OCI-M2 (cell line): ENCODE data around the gene FARP1.

ENCODE experiments used
- DNase-seq: peaks from one replicate; lab custom pipeline; 2025; ENCODE audit not compliant: unreplicated experiment; lab: John Stamatoyannopoulos, UW

FARP1 gene

DNA sequence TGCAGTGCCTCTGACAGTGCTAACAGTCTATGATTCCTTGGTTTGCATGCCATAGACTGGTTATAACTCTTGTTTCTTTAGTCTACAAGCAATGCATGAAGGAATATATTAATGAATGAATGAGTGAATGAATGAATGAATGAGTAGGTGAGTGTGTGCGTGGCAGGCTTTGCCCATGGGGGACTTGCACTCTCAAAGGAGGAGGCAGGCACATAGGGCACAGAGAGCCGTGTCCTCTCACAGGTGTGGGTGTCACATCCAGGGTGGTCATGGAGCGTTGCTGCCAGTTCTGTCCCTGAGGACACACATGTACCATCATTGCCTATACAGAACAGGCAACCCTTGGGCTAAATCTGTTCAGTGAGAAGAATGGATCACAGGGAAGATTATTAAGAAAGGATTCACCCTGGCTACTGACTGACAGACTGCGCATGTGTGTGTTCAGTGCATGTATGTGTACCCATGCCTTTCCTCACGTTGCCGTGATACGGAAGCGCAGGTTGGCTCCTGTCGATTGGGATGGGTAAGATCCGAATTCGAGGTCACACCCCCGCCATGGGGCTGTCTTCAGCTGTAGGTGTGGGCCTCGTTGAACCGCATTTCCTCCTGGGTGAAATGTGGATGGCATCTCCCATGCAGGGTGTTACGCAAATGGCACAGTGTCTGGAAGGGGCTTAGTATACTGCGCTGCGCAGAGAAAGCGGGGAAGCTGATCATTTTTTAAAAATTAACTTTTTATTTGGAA lies 272.6 kb downstream of the FARP1 start:
- DNase-seq = no peak

DNA sequence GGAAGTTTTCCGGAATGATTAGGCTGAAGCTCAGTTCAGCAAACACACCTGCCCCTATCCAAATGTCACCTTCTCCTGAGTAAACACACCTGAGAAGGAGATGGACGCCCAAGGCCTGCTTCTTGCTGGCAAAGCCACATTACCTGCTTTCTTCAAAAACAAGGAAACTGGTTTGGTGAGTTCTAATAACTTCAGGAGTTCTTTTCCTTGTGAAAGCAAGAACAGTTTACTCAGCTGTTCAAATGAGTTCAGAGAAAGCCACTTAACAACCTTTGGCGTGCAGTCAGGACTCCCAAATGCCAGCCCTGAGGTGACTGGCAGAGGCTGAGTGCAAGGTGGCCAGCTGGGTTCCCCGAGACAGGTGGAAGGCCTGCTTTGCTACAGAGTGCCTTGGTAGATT lies 273.5 kb downstream of the FARP1 start:
- DNase-seq = no peak

DNA sequence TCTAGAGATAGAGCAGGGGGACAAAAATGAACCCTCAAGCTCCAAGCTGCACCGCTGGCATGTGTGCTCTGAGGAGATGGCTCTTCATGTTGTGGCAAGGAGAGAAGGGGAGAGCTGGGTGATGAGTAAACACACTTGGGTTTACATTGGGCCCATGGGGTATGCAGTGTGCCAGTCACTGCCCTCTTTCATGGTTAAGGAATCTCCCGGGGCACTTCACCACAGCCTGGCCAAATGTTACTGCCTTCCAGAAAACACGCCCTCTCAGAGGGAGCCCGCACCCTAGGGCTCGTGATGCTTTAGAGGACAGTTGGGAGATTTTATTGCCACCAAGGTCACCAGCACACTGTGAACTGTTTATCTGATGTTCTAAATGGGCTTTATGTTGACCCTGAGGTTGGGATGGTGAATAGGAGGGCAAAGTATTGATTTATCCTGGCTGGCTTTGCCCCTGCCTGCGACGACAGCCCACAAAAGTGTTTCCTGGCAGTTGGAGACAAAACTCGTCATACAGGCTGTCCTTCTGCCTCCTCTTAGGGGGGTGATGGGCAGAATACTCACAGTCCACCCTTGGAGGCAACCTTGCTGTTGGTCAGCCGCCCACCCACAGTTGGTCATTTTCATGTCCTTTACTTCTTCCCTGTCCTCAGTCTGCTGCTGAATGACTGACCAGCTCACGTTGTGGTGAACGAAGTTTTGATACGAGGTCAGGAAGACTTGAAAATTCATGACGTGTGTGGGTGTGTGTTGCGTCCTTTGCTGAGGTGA lies 277.1 kb downstream of the FARP1 start:
- no peak for DNase-seq

DNA sequence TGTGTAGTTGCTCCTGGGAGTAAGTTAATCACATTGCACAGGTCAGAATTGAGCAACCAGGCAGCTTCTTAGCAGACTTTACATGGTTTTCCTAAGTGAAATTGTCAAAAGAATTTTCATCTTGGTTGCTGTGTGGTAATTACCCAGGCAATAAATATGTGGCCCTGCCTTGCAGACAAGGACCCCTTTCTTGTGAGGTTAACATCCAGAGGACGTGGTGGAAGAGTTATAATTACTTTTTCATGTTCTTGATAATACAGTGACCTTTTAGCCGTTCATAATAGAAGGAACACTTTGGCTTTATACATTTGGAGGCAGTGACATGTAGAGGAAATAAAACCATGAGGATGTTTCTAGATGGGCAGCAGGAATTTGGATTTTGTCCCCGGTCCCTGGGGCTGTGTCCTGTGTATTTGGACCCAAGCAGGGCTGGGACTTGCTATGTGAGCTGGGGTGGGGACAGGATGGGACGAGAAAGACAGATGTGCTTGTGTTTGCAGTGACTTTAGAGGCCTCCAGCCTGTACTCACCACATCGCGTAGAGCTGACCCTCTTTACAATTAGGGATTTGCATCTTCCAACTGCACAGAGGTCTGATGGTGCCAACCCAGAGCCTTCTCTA lies 277.8 kb downstream of the FARP1 start:
- no peak for DNase-seq

DNA sequence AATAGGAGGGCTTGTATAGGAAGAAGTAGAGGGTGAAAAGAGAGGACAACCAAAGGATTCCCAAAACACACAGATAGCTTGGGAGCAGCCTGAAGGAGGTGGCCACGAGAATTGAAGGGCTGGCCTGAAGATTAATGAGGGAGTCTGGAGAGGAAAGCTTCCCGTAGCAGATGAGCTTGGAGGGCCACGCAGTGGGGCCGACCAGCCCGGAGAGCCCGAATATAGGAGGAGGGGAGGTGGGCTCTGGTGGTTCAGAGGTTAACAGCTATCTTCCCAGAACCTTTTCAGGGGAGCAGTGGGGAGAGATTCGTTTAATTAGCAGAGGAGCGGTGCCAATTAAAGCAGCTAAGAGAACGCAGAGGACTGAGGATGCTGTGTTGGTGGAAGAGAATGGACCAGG lies 279.2 kb downstream of the FARP1 start:
- DNase-seq = no peak

DNA sequence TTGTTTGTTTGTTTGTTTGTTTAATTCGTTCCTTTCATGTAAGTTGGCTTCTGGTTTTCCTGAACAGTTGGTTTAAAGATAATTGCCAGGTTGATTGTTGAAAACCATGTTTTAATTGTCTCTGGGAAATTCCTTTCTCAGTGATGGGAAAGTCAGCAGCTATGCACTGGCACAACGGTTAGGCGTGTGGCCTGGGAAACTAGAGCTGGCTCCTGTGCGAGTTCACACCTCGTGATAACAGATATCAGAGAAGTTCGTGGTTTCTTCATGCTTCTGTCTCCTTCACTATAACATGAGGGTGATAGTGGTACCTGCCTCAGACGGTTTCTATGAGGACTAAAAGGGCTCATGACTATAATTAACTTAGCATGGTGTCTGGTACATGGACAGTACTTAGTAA lies 280.5 kb downstream of the FARP1 start:
- DNase-seq = no peak

DNA sequence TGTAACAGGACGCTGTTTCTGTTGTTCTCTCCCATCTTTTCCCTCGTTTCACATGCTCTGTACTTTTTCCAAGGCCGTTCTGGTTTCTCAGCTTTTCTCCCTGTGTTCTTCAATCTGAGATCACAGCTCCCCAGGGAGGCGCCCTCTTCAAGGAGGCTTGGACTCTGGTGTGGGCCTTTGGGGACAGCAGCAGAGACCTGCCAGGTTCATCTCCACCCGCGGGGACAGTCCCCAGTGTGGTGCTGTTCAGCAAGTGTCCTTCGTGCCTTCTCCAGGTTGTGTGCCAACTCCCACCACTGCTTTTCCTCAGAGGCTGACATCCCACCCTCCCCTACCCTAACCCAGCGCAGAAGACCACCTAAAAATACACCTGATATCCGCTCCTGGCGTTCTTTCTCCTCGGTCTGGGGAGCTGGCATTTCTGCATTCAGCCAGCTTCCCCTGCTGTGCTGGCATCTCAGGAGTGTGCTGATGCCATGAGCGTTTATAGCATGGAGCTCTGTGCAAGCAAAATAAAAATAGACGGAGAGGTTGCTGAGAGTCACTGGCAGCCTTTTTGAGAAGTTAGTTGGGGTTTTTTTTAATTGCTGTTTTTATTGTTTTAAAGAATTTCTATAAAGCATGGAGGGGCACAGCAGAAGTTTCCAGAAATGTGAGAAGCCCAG lies 284.6 kb downstream of the FARP1 start:
- no peak for DNase-seq

DNA sequence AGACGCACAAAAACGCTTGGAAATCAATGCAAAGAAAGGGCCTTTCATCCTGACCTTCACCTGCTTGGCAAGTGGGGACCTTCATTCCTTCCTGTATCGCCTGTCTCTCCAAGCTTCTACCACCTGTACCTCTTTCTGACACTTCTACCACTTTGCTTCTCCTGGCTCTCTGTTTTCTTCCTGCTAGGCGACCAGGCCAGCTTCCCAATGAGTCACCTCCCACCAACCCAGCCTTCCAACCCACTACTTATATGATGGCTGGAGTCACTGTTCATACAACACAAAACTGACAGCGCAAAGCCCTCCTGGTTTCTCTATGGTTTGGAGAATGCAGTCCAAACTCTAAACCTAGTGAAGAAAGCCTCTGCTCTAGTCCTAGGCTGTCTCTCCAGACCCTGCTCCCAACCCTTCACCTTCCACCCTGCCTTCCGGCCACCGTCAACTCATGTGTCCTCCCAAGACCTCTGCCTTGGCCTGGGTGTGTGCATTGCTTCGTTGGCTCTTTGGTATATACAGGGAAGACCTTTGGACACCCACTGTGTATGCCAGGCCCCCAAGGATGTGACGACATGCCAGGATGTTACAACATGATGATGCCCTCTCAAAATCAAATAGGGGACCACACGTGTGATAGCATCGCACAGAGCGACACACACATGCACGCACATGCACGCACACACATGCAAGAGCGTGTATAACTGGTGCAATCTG lies 285.5 kb downstream of the FARP1 start:
- DNase-seq = no peak

DNA sequence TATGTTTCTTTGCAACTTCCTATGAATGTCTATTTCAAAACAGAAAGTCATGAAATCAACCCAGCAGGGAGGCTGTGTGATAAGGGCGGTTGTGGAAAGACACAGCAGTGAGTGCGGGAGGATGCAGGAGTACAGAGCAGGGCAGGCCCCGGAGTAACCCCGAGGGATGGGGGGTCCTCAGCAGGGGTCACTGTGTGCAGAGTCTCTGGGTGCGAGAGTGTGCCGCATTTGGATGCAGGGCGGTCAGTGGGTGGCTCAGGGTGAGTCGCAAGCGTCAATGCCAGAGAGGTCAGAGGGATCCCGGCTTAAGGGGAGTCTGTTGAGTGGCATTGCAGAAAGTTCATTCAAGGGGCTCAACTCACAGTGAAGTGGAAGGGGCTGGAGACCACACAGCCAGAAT lies 286.2 kb downstream of the FARP1 start:
- no peak for DNase-seq

DNA sequence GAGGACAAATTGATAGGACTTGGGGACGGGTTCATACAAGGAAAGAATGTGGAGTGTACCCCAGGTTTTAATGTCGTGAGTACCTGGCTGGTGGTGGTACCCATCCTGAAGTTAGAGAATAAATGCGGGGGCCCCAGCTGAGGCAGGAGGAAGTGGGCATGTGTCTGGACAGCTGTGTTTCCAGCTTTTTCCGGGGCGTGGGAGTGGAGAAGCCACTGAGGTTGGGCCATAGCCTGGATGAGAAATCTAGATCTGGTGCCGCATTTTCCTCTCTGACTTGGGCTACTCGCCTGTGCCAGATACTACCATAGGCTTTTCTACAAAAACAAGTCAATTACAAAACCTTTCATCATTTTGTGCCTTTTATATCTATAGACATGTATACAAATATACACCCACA lies 286.6 kb downstream of the FARP1 start:
- no peak for DNase-seq

DNA sequence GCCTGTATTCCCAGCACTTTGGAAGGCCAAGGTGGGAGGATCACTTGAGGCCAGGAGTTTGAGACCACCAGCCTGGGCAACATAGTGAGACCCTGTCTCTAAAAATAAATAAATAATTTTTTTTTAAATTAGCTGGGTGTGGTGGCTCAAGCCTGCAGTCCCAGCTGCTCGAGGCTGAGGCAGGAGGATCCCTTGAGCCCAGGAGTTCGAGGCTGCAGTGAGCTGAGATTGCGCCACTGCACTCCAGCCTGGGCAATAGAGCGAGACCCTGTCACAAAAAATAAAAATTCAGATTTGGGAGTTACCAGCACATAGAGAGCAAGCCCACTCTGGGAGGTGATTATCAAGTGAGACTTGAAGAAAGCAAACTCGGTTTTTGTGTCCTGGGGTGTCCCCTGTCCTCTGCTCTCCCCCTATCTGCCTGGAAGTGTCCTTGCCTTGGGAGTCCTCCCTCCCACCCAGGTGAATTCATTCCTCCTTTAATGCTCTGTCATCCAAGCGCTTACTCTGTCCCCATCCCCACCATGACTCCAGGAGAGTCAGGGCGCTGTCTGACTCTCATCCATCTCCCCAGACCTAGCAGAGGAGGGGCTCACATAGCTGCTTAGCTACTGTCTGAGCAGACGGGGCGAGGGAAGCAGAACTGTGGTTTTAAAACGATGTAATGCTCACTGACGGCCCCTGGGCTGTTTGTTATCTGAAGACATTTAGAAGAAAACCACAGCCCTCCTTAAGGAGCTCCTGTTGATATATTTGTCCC lies 287.3 kb downstream of the FARP1 start:
- no peak for DNase-seq

DNA sequence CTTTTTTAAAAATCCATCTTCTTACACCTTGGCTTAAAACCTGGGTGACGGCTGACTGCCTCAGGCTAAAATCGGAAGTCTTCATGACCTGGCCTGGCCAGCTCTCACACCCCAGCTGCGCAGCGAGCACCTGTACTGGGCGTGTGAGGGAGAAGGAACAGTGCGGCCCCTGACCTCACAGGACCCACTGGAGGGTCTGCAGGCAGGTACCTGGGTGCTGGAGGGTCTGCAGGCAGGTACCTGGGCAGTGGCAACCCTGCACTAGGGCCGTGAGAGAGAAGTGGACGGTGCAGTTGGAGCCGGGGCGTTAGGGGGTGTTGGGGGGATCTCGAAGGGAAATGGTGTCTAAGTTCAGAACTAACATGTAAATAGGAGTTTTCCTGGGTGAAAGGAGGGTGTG lies 289.7 kb downstream of the FARP1 start:
- no peak for DNase-seq

DNA sequence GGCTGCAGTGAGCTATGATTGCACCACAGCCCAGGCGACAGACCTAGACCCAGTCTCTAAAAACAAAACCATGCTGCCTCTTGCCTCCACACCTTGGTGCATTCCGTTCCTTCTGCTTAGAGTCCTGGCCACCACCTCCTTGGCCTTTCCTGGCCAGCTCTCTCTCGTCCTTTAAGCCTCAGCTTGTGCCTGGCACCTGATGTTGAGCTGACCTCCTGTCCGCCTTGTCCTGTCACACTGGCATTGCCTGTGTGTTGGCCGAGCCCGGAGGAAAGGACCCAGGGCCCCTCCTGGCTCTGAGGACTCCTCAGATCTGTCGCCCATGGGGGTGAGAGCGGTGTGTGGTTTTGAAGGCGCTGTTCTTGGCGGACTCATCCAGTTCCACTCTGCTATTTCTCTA lies 290.8 kb downstream of the FARP1 start:
- no peak for DNase-seq

DNA sequence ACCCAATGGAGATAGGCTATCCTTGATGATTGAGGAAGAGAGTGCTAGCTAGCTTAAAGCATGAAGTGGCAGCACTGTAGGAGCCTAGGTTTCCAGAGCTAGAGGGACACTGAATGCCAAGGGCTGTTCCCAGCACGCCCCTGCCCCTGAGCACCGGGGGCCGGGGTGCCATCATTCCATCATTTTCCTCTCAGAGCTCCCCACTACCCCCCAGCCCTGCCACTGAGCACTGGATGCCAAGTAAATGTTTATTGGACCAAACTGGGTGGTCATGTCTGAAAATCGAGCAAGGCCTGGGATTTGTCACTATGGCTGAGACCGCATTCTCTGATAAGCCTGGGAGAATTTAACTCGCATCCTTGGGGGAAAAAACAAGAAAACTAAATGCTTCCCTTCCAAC lies 291.2 kb downstream of the FARP1 start:
- no peak for DNase-seq

DNA sequence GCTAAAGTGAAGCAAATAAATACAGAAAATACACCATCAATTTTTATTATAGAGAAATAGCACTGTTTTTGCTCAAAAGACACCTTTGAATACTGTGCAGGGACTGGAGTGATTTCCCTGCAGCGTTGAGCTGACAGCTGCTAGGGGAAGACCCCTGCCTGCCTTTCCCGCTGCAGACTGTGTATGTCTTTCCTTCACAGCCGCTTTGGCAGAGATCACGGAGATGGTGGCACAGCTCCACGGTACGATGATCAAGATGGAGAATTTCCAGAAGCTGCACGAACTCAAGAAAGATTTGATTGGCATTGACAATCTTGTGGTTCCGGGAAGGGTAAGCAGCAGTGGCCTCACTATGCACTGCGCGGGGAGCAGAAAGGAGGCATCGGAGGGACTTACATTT lies 292.5 kb downstream of the FARP1 start:
- DNase-seq = no peak

DNA sequence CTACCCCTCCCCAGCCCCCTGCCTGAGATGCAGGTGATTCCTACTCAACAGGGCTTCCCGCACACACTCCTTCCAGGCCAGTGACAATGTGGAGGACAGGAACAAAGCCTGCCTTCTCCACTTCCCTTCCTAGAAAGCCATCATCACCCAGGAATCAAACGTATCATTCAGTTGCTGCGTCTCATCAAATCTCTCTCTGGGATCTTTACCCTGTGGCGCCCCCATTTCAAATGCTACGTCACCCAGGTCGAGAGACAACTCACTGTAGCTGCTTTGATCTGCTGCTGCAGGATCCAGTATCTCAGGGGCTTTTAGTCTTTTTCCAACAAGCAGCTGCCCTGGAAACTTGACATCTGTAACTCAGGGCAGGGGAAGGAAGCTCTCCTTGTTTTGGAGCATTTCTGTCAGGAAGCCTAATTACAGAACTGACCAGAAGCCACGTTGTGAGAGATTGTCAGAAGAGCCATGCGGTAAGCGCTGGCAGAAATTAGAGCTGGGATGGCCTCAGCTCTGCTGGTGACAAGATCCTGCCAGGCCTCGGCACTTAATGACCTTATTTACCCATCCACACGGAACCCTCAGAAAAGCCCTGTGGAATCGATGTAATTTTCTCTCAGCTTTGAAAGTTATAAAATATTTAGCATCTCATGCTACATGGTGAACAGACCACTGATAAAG lies 293.5 kb downstream of the FARP1 start:
- no peak for DNase-seq

DNA sequence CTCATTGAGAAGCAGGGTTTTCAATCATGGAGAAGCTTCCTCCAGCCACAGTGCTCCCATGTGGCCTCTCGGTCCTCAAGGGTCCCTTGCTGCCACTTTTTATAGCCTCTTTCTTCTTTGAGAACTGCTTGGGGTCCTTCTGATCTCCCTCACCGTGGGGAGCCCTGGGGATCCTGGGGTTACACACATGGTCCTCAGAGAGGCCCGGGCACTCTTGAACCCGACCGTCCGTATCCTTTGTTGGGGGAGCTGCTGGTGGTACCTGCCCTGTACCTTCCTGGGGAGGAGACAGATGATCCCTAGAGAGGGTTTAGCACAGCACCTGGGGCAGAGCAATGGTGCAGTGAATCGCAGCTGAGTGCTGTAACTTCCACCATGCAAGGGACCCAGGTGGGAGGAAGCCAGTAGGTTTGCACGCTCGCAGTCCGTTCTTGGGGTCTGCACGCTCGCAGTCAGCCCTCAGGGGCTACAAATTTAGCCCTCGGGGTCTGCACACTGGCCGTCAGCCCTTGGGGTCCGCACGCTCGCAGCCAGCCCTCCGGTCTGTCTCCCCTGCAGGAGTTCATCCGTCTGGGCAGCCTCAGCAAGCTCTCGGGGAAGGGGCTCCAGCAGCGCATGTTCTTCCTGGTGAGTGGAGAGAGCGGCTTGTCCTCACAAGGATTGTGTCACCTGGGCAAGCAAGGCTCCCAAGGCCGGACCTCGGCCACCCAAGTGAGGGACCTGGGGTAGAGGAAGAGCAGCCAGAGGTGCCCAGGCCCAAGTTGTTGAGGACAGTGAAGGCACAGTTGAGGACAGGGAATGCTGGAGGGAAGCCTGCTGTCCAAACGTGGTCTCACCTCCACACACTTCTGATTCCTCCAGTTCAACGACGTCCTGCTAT lies 295.6 kb downstream of the FARP1 start:
- no peak for DNase-seq

DNA sequence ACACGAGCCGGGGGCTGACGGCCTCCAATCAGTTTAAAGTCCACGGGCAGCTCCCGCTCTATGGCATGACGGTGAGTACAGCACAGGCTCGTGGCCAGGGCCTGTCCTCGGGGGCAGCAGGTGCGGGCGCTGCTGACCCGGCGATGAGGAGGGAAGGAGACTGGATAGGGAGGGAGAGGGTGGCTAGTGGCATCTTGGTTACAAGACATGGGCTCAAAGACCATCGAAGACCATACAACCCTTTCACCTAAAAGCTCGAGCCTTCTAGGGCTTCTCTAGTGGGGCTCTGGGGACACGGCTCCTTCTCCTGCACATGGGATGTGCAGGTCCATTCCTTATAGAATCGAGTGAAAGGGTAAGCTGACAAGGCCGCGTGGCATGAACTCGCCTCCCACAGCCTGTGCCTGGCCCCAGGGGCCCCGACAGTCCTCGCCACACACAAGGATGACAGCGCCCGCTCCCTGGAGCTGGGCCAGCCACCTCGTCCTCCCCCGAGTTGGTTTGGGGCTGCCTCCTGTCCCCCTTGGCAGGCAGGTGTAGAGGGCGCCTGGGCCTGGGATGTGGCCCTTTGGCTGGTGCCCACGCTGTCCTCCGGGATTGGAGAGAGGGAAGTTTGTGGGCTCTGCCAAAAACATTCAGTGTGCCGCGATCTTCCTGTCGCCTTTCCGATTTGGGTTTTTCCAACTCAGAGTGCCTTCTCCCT lies 296.4 kb downstream of the FARP1 start:
- no peak for DNase-seq
